Stimulated activated CD8-positive, alpha-beta memory T cell treated with anti-CD3 and anti-CD28 coated beads, Interleukin-12 subunit alpha, Interleukin-12 subunit beta, amount 100 ng/mL, for 1 hour (primary cell): Measurements from ENCODE around the gene CCDC43.
A peak's percentile ranks its signal among the peaks of the same experiment; 100 is the strongest.
"Not testable (repeated sequence)": the region's sequence is repeated elsewhere in the genome, so short reads cannot be mapped to it uniquely, and the experiment has no call there.

ENCODE experiments used
- DNase-seq: peaks from one replicate; pipeline ENCODE4 v3.0.0-alpha.2; 2020; ENCODE audit warnings: low read depth

CCDC43 gene, protein sequence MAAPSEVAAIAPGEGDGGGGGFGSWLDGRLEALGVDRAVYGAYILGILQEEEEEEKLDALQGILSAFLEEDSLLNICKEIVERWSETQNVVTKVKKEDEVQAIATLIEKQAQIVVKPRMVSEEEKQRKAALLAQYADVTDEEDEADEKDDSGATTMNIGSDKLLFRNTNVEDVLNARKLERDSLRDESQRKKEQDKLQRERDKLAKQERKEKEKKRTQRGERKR

DNA sequence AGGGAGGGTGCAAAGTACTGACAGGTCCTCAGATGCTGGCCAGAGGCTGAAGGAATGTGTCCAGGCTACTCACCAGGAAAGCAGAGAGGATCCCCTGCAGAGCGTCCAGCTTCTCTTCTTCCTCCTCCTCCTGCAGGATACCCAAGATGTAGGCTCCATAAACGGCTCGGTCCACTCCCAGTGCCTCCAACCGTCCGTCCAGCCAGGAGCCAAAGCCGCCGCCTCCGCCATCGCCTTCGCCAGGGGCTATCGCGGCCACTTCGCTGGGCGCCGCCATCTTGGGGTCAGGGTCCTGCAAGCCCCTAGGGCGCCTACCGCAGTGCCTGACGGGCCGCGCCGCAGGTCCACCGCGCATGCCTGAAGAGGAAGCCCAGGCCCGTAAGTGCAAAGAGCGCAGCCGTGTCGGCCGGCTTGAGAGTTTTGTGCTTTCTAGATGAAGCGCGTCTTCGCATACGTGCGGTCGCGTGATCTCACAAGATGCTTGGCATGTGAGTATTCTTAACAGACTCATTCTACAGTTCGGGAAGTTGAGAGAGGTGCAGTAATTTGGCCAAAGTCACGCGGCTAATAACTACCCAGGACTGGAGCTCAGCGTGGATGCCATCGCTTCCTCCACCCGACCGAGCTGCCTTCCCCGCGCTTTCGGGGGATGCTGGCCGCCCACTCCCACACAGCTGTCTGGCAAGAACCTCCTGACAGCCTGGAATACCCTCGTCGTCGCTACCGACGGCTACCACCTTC, at the start of gene CCDC43:
TSS of gene CCDC43 (minus strand) at position 300 of the 741 bp plus-strand sequence. CDS start at position 277, 23 bp downstream.
- peak; percentile 86 for DNase-seq

DNA sequence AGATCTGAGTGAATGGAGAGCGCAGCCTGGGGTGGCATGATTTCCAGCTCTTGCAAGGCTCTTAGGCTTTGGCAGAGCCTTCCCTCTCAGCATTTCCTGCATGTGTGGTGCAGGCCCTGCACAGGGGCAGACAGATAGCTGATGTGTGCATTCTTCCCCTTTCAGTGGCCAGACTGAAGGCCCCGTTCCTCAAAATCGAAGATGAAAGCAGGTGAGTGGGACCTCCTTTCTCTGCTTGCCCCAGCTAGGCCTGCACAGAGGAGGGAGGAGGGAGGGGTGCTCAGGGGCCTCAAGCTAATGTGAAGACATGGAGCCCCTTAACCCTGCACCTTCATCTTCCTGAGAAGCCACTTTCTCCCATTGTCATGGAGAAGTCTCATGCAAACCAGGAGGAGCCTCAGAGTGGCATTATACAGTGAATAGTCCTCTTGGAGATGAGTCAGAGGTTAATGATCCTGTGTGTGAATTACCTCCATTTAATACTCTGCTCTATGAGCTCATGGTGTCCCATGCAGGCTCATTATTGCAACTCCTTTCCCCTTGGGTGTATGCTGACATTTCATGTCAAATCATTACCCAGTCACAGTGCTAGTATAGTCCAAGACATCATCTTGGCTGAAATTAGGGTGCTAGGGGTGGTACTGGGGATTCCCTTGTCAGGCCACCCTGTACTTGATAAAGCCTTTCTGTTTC, 48.8 kb upstream of the CCDC43 start:
- no peak for DNase-seq

DNA sequence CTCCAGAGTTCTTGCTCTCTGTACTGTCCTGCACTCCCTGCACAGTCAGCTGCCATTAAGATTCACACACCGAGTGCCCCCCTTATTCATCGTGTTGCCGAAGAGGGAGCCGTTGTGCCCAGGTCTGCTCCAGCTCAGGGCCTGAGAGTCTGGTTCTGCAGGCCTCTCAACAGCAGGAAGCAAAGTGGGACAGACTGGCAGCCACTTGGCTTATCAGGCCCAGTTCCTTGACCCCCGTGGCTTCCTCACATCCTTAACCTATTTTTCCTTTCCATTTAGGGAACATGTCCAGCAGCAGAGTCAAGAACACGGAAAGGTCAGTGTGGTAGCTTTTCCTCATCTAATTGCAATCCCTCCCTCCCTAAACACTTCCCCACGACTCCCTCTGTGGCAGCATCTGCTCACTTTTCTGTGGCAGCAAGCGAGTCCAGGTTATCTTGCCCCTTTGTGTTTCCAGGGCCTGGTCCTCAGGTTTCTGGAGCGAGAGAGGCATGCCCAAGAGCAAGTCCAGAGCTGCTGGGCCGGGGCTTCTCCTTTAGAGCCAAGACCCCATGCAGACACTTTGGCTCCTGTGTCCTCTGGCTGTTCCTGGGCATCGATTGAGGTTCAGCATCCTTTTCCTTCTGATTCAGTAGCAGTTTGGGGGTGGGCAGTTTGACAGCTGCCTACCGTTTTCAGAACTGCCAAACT, 47.1 kb upstream of the CCDC43 start:
- DNase-seq, result no peak

DNA sequence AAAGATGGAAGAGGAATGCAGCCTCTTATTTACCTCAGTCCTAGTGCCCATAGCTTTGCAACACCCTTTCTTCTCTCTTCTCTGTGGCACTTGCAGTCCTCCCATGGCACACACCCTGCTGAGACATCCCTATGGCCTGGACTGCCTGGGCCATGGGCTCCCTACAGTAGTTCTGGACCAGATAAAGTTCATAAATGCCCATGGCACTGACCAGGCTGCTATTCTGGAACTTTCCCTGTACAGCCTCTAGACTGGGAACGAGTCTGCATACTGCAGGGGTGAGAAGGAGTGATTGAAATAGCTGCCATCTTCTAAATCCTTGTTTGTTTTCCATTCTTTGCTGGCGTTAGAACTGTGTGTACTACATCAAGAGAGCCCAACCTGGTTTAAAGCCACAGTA, 44.7 kb upstream of the CCDC43 start:
- DNase-seq, result no peak

DNA sequence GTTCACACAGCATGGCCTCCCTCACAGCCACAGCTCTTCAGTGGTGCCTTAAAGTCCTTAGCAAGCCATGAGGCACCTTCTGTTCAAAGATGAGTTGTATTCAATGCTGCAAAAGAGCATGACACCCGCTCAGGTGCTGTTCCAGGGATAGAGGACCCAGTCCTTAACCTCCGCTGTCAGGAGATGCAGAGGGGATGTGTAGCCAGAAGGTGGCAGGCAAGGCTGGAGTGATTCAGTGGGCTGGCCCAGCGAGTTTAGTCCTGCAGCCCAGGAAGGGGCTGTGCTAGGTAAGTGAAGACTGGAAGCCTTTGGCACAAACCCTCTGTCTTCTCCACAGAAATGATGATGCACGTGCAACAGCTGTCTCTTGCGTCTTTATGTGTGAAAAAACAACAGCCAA, 44.2 kb upstream of the CCDC43 start:
- no peak for DNase-seq

DNA sequence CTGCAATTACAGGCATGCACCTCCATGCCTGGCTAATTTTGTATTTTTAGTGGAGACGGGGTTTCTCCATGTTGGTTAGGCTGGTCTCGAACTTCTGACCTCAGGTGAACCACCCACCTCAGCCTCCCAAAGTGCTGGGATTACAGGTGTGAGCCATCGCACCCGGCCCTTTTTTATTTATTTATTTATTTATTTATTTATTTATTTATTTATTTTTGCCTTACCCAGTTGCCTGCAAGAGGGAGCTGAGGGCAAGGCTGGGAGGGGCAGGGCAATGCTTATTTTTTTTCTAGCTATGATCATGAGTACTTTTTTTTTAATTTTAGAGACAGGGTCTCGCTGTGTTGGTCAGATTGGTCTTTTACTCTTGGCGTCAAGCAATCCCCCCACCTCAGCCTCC, 36.5 kb upstream of the CCDC43 start:
- not testable (repeated sequence) for DNase-seq

DNA sequence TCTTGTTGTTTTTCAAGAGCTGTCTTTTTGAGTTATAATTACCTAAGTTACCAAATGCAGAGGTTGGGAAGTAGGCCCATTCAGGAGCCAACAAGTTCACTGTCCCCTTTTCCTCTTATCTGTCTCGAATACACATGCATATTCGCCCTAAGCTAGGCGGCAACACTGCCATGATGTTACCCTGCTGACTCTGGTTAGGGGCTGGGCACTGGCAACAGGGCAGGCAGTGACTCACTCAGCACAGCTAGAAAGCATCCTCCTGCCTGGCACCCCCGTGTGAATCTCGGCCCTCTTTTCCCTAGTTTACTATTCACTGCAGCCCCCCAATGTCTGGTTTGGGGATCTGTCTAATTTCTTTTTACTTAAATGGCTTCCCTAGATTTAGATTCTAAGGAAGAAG, 32.7 kb upstream of the CCDC43 start:
- no peak for DNase-seq

DNA sequence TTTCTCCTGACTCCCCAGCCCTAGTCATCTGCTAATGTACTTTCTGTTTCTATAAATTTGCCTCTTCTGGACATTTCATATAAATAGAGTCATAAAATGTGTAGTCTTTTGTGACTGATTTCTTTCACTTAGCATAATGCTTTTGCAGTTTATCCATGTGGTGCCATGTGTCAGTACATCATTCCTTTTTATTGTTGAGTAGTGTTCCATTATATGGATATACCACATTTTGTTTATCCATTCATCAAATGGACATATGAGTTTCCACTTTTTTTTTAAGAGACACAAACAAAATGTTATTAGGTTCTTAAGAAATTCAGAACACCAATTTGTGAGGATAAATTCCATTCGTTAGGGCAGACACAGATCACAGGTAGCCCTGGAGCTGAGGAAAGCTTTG, 29.9 kb upstream of the CCDC43 start:
- no peak for DNase-seq

DNA sequence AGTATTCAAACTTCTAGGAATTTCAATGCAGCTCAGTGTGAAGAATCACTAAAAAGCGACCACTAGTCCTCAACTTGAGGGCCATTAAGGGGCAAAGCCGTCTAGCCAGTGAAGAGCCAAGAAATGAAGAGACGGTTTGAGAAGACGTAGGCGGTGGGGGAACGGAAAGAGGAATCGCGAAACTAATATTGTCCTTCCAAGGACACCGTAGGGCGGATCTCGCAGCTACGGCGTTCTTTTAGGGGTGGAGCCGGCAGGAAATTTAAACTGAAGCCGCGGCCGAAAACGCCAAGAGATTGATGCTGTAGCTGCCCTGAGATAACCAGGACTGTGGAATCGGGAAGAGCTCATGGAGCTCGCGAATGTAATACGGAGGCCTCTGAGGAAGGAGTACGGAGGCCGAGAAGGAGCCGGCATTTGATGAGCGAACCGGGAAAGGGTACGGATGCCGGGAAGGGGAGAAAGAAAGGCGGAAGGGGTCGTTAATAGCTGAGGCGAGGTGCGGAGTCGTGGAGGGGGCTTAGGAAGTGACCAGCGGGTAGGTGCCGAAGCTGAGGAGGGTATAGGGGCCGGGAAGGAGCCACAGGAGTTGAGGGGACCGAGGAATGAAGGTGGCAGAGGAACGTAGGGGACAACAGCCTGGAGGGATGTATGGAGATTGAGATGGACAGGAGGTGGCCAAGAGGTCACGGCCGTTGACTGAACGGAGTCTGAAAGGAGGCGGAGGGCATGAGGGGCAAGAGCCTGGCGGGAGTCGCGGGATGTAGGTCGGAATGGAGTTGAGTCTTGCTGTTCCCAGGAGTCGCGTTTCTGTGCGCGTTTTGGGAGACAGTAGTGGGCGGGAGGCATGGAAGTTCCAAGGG, 19.1 kb upstream of the CCDC43 start, which contains the start of gene DBF4B:
TSS of gene DBF4B (plus strand) at position 265 of the 863 bp plus-strand sequence. CDS start at position 421, 156 bp downstream.
- DNase-seq, result peak; percentile 74

DNA sequence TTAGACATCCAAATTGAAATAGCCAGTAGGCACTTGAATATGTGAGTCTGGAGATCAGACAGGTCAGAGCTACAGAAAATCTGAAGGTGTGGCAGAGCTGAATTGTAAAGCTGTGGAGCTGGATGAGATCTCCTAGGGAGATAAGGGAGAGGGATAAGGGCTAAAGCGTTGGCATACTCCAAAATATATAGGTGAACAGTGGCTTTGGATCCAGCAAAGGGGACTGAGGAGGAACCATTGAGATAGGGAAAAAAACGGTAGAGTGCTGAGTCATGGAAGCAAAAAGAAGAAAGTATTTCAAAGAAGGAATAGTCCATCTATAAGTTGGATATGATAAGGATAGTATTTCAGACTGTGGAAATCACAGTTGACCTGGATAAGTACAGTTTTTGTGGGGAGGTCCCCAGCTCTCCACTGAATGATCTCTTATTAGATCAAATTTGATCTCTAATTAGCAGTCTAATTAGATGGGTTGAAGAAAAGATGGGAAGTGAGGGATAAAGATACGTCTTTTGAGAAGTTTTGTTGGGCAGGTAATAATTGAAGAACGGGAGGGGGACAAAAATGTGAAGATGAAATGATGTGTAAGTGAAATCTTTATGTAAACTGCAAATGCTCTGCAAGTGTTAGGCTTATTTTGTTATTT, 18.3 kb upstream of the CCDC43 start:
- DNase-seq, result no peak

DNA sequence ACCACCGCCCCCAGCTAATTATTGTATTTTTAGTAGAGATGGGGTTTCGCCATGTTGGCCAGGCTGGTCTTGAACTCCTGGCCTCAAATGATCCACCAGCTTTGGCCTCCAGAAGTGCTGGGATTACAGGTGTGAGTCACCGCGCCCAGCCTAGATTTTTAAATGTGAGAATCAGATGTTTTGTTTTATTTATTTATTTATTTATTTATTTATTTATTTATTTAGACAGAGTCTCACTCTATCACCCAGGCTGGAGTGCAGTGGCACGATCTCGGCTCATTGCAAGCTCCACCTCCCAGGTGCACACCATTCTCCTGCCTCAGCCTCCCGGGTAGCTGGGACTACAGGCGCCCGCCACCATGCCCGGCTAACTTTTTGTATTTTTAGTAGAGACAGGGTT, 10.7 kb upstream of the CCDC43 start:
- DNase-seq, result not testable (repeated sequence)

DNA sequence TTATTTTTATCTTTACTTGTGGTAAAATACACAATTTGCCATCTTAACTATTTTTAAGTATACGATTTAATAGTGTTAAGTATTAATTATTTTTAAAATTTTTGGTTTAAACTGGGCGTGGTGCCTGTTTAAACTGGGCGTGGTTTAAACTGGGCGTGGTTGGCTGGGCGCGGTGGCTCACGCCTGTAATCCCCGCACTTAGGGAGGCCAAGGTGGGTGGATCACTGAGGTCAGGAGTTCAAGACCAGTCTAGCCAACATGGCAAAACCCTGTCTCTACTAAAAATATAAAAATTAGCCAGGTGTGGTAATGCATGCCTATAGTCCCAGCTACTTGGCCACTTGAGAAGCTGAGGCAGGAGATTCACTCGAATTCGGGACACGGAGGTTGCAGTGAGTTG, 4.0 kb upstream of the CCDC43 start:
- no peak for DNase-seq

DNA sequence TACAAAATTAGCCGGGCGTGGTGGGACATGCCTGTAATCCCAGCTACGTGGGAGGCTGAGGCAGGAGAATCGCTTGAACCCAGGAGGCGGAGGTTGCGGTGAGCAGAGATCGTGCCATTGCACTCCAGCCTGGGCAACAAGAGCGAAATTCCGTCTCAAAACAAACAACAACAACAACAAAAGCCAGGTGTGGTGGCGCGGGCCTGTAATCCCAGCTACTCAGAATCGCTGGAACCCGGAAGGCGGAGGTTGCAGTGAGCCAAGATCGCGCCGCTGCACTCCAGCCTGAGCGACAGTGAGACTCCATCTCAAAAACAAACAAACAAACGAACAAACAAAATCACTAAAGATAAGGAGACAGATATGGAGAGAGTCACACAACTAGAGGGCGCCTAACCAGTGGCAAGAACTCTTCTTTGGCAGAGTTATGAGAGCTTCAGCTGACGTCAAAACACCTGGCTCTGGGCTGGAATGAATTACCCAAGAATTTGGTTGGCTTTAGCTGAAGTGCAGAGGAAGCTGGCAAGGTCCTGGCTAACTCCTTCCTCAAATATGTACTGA, 1.2 kb upstream of the CCDC43 start:
- DNase-seq, result not testable (repeated sequence)

DNA sequence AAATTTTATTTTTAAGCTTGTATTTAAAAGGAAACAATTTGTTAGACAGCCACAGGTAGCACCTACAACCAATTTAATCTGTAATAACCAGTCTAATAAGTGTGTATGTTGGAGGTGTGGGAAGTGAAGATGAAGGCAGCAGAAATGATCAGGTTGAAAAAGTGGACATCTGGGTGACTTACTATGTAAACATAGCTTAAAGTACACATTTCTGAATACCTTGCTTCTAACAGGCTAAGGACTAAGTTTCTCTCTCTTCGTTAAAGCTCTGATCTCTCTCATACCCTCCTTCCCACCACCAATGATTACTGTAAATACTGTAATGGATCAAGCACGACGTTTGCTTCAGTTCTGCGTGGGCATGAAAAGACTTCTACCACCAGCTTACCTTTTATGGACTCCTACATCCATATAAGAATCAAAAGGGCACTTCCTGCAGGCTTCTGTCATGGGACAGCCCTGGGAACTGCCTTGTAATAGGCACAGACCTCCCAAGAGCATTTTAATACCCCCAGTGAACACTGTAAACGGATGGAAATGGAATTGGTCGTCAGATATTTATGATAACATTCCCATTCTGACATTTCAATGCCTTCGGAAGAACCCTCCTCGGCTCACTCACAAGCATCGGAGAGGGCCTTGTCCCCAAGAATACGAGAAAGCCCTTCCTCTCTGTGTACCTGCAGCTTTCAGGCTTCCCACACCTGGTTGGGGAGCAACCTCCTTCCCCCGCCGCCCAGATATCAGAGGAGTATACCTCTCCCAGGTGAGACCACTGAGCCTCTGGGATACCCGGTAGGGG, 700 bp downstream of the CCDC43 start:
- no peak for DNase-seq

DNA sequence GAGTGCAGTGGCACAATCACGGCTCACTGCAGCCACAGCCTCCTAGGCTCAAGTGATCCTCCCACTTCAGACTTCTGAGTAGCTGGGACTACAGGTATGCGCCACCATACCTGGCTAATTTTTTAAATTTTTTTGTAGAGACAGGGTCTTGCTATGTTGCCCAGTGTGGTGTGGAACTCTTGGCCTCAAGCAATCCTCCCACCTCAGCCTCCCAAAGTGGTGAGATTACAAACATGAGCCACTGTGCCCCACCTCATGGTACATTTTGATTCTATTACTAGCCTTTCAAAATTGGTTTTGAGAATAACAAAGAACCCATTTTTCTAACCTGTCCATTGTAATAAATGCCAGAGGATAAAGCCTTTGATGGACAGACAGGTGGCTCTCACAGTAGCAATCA, 1.4 kb downstream of the CCDC43 start:
- no peak for DNase-seq

DNA sequence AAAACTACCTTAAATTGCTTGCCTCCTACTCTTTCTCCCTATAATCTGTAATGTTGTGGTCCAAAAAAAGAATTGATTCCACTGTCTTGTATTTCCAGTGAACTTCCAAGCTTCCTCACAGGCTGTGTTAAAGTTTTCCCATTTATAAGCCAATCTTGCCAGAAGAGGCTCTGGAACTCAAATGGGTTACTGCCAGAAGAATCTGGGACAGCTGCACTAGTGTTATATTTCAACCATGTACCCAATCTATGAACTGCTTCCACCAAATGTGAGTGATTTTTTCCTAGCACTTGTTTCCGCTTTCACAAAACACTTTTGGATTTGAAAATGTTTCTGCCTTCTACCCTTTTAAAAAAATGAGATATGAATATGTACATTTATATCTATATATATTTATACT, 1.8 kb downstream of the CCDC43 start:
- no peak for DNase-seq

DNA sequence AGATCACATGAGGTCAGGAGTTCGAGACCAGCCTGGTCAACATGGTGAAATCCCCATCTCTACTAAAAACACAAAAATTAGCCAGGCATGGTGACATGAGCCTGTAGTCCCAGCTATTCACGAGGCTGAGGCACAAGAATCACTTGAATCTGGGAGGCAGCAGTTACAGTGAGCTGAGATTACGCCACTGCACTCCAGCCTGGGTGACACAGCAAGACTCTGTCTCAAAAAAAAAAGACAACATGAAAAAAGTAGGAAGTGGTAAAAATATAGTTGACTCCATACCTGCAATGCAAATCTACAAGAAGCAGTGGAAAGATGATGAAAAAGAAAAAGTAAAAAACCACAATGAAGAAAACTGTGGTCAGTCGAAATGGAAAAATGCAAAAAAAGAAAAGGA, 6.3 kb downstream of the CCDC43 start:
- not testable (repeated sequence) for DNase-seq

DNA sequence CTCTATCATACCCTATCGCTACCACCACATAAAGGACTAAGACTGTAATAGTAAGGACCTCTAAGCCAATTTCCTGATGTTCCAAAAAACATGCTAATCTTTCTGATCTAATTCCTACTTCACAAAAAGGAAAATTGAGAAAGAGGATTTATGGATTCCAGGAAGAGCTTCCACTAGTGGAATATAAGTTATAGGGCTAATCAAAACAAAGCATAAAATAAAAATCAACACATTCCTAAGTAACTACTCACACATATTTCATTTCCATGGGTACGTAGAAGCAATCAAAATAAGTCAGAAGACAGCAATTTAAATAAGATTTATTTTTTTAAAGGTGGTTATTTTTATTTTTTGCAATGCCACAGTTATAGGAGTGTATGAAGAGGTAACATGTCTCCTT, 12.4 kb downstream of the CCDC43 start:
- DNase-seq, result no peak

DNA sequence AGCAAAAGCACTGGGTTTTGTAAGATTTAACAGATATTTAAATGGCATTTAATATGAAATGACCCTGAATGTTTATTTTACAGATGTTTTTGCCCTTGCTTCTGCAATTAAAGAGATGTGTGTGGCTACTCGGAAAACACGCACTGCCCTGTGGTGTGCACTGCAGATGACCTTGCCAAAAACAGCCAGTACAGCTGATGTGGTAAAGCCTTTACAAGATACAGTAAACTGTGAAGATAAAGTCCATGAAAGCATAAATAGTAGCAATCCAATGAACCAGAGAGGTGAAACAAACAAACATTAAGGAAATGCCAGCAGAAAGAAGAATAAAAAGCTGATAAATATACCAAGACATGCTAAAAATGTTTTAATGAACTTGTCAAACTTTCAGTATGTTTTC, 15.7 kb downstream of the CCDC43 start:
- no peak for DNase-seq
